Esophagus squamous epithelium (tissue), 5 donors: ENCODE data around the gene GPR176. TPM values are rescaled to one million over a fixed set of nuclear protein-coding genes. Genes with fewer than 3 reads are reported as not detected.

Source experiments
- DNase-seq: peaks from one replicate; lab custom pipeline; 2025; lab: John Stamatoyannopoulos, UW
- H3K27ac ChIP-seq, 4 donors: fragments of 200-600 bp; sonication (generic); one replicate each; pipeline ENCODE4 v1.5.1; 2016 to 2019; ENCODE audit warnings: mild to moderate bottlenecking in 1 of 4
- H3K27me3 ChIP-seq, 4 donors: fragments of 200-600 bp; sonication (generic); 1 replicate in 3 of 4; 2 replicates in 1 of 4; pipeline versions ENCODE4 v1.5.1 to v1.6.0; 2017 to 2021; ENCODE audit warnings: antibody characterized with exemption in 1 of 4
- H3K36me3 ChIP-seq, 3 donors: fragments of 200-600 bp; sonication (generic); one replicate each; pipeline ENCODE4 v1.5.1; 2016 to 2019
- H3K4me1 ChIP-seq, 3 donors: fragments of 200-600 bp; sonication (generic); one replicate each; pipeline ENCODE4 v1.5.1; 2017 to 2019
- H3K4me3 ChIP-seq, 4 donors: fragments of 200-600 bp; sonication (generic); 1 replicate in 3 of 4; 2 replicates in 1 of 4; pipeline ENCODE4 v1.5.1; 2016 to 2019; ENCODE audit warnings: mild to moderate bottlenecking in 2 of 4, moderate library complexity in 1 of 4
- H3K9me3 ChIP-seq, 3 donors: fragments of 200-600 bp; sonication (generic); one replicate each; pipeline ENCODE4 v1.5.1; 2016 to 2019
- CTCF ChIP-seq, 6 experiments: fragments of 450-650 bp in 4 of 6; fragments of 200-600 bp in 2 of 6; sonication (generic) in 2 of 6; IDR thresholded peaks; one replicate each; pipeline ENCODE4 v1.5.1; 2016 to 2019; ENCODE audit warnings: antibody characterized with exemption in 6 of 6, mild to moderate bottlenecking in 4 of 6, moderate library complexity in 4 of 6
- POLR2A ChIP-seq, 4 donors: fragments of 450-650 bp; IDR thresholded peaks; one replicate each; pipeline ENCODE4 v1.6.1; 2017; ENCODE audit warnings: antibody characterized with exemption in 4 of 4, mild to moderate bottlenecking in 4 of 4, moderate library complexity in 3 of 4
- WGBS, 2 donors: methylation state at CpG; one replicate each; pipeline ENCODE4 v1.1.5; 2018; 5-methylcytosine and 5-hydroxymethylcytosine counted together
- intact Hi-C: fragments of 100-400 bp; cut with DNase I; formaldehyde crosslinking; loops from one replicate; pipeline ENCODE4 v1.15.0; 2022
- total RNA-seq, 4 donors: library from RNA; depleted of rRNA; stranded (reverse); fragments of >200 nt; gene quantifications; one replicate each; pipeline ENCODE4 v1.1.0, GENCODE V29; 2016
- donor health status: DM: yes; HTN: yes; CAD: no.

Gene GPR176
- total RNA-seq, 4 donors from 2014 or later: 1.1 to 5.0 (median 4.0) TPM; not detected in 1

GRCh38 chr15:39931615-39932014, 11.5 kb upstream of the GPR176 start:
- Histone ChIP-seq H3K4me3 (no peak overlapping the region), H3K27ac (no peak overlapping the region), H3K4me1 (peaks cover 5 to 31% (median 11%) of the 10 kb centered on the region in 3 donors), H3K27me3 (no peaks in the 10 kb centered on the region), H3K9me3 (no peaks in the 10 kb centered on the region), H3K36me3 (no peaks in the 10 kb centered on the region)
- no peak for DNase-seq
- intact Hi-C loops: no loop called here
- 65 to 74% methylated on average over 3 of the region's 3 CpGs for WGBS, 2 donors
- no peak for TF ChIP-seq POLR2A (IDR thresholded peaks at IDR 0.05)
- peak in 1 of 6 experiments; percentile 14 for TF ChIP-seq CTCF (IDR thresholded peaks at IDR 0.05)

- WGBS, 2 donors: 85 to 90% methylated on average over 5 of the region's 5 CpGs
- intact Hi-C loops: no loop called here
Measured at GRCh38 chr15:39926526-39926925, 6.5 kb upstream of the GPR176 start.

GRCh38 chr15:39925112-39925842, 5.2 kb upstream of the GPR176 start:
- WGBS, 2 donors: 59 to 71% methylated on average over 5 of the region's 5 CpGs
- Histone ChIP-seq H3K27ac (no peak overlapping the region), H3K36me3 (no peaks in the 10 kb centered on the region), H3K9me3 (no peaks in the 10 kb centered on the region), H3K4me1 (peaks cover 3 to 5% (median 4%) of the 10 kb centered on the region in 3 donors), H3K27me3 (peaks cover 0 to 6% (median 0%) of the 10 kb centered on the region in 4 donors), H3K4me3 (no peak overlapping the region)
- DNase-seq: no peak
- intact Hi-C loops: no loop called here
- TF ChIP-seq POLR2A (IDR thresholded peaks at IDR 0.05) (no peak), CTCF (IDR thresholded peaks at IDR 0.05) (no peak)

More at GRCh38 chr15:39926526-39926925, 6.5 kb upstream of the GPR176 start:
- H3K9me3 ChIP-seq: no peaks in the 10 kb centered on the region
- H3K27ac ChIP-seq: no peak overlapping the region
- no peak overlapping the region for H3K4me3 ChIP-seq
- TF ChIP-seq CTCF (IDR thresholded peaks at IDR 0.05): no peak
- no peak for TF ChIP-seq POLR2A (IDR thresholded peaks at IDR 0.05)
- no peaks in the 10 kb centered on the region for H3K36me3 ChIP-seq
- DNase-seq: no peak
- no peaks in the 10 kb centered on the region for H3K27me3 ChIP-seq
- no peaks in the 10 kb centered on the region for H3K4me1 ChIP-seq

- no peak overlapping the region for H3K27ac ChIP-seq
- no peaks in the 10 kb centered on the region for H3K9me3 ChIP-seq
- intact Hi-C loops: no loop called here
- 63 to 75% methylated on average over 3 of the region's 3 CpGs for WGBS, 2 donors
- peaks cover 11 to 14% (median 11%) of the 10 kb centered on the region in 3 donors for H3K4me1 ChIP-seq
- DNase-seq: no peak
- no peaks in the 10 kb centered on the region for H3K36me3 ChIP-seq
- TF ChIP-seq CTCF (IDR thresholded peaks at IDR 0.05): no peak
- no peak for TF ChIP-seq POLR2A (IDR thresholded peaks at IDR 0.05)
- peaks cover 0 to 15% (median 4%) of the 10 kb centered on the region in 4 donors for H3K27me3 ChIP-seq
- H3K4me3 ChIP-seq: no peak overlapping the region
Measured at GRCh38 chr15:39924437-39924836, 4.4 kb upstream of the GPR176 start.

GRCh38 chr15:39922462-39923092, 2.5 kb upstream of the GPR176 start:
- 58 to 71% methylated on average over 4 of the region's 4 CpGs for WGBS, 2 donors
- Histone ChIP-seq H3K4me1 (peaks cover 12 to 25% (median 13%) of the 10 kb centered on the region in 3 donors), H3K9me3 (no peaks in the 10 kb centered on the region), H3K36me3 (no peaks in the 10 kb centered on the region), H3K4me3 (no peak overlapping the region), H3K27ac (no peak overlapping the region), H3K27me3 (peaks cover 0 to 32% (median 5%) of the 10 kb centered on the region in 4 donors)
- intact Hi-C loops: no loop called here
- no peak for DNase-seq
- TF ChIP-seq CTCF (IDR thresholded peaks at IDR 0.05): no peak
- TF ChIP-seq POLR2A (IDR thresholded peaks at IDR 0.05): no peak
